Measurements from ENCODE around the gene RHBDL1.
A peak's percentile ranks its signal among the peaks of the same experiment; 100 is the strongest.

RHBDL1 gene

DNA sequence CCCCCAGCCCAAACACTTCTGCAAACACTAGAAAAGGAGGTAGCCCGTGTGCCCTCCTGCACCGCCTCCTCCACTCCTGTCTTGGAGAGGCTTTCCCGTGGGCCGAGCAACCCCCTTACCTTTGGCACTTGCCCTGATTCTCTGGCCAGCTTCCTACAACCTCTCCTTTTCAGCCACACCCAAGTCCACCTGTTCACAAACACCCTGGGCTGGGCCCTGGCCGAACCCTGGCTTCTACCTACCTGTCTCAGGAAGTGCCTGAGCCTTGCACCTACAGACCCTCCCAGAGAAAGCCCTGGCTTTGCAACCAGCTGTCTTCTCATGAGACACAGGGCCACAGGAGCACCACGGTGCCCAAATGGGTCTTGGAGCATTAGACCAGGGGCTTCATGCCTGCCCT lies 43.5 kb downstream of the RHBDL1 start:
- no peak for DNase-seq (ENCODE audit: low read depth in 2 of 2)

DNA sequence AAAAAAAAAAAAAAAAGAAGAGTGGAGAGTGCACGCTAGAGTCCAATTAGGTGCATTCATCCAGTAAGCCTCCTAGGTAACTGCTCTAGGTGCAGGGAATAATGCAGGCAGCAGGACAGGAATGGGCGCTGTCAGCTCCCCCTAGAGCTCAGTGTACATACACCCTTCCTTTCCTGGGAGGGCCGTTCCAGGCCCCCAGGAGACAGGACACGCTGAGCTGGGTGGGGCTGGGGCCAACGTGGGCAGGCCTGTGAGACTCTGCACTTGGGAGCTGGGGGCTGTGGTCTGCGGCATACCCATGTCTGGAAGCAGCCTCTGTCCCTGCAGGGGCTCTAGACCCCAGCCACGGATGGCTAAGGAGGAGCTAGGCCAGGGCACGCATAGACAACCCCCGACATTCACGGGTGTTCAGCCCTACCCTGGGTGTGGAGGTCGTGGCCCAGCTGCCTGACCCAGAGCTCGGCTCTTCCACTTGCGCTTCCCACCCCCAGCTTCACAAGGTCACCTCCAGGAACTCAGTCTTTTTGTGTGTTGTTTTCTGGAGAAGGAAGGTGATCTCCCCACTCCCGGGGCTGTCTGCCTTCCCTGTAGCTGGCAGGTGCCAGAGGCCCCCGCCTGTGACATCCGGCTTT lies 44.5 kb downstream of the RHBDL1 start:
- no peak for DNase-seq (ENCODE audit: low read depth in 2 of 2)

DNA sequence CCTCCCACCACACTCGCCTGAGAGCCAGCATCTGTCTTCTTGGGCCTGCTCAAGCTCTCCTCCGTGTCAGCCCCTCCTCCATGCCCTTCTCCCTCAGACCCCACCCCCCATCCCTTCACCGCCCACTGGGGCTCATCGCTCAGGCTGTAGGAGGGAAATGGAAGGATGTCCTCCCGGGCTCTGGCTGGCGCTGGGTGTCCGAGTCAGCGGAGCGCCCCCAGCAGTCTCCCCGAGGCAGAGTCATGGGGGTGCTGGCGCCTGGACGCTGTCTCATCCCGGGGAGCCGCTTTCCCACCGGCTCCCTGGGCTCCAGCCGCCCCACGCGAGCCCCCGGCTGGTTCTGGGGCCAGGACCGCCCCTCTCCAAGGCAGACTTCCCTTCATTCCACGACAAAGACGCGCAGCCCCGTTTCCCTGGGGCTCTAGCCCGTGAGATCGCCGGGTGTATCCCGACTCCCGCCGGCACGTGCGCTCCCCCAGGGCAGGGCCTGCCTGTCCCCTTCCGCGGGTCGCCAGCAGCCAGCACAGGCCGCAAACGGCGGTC lies 45.0 kb downstream of the RHBDL1 start:
- DNase-seq (ENCODE audit: low read depth in 2 of 2) = peak in 1 of 2 donors; percentile 40

DNA sequence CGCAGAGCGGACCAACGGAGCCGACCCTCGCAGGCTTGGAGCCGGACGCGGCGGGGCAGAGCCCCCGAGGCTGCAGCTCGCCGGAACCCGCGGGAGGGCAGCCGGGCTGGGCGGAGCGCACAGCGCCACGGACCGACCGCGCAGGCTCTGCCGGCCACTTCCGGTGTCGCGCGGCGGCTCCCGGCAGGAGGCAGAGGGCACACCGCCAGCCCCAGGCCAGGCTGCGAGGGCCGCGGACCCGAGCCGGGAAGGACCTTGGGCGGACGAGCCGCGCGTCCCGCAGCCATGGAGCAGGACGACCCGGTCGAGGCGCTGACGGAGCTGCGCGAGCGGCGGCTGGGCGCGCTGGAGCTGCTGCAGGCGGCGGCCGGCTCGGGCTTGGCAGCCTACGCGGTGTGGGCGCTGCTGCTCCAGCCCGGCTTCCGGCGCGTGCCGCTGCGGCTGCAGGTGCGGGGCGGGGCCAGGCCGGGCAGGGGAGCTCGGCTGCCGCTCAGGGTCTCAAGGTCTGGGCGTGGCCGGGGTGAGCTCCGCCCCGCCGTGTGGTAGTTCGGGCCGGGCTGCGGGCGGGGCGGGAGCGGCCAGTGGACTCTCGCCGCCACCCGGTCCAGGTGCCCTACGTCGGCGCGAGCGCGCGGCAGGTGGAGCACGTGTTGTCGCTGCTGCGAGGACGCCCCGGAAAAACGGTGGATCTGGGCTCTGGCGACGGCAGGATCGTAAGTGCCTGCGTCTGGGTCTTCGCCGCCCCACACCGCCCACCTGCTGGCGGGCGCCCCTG lies 45.7 kb downstream of the RHBDL1 start, which contains the start of gene ANTKMT:
Gene ANTKMT, plus strand, starts transcription at position 157 of the 775 bp plus-strand sequence. Its CDS starts 129 bp downstream, at position 286.
- DNase-seq (ENCODE audit: low read depth in 2 of 2) = peak in 1 of 2 donors; percentile 73

DNA sequence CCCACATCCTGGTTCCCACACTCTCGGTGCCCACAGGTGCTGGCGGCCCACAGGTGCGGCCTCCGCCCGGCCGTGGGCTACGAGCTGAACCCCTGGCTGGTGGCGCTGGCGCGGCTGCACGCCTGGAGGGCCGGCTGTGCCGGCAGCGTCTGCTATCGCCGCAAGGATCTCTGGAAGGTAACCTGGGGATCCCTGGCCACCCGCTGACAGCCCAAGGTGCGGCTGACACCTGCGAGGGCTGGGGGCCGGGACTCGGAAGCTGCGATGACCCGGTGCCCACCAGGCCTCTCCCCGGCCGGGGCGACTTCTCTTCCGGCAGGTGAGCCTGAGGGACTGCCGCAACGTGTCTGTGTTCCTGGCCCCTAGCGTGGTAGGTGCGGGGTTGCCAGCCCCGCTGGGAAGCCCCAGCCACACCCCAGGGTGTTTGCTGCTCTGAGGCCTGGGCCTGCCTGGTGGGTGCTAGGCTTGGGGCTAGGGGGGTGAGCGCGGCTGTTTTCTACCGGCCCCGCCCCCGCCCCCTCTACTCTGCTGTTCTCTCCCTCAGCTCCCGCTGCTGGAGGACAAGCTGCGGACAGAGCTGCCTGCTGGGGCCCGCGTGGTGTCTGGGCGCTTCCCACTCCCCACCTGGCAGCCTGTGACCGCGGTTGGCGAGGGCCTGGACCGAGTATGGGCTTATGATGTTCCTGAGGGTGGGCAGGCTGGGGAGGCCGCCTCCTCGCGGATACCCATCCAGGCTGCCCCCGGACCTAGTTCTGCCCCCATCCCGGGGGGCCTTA lies 46.5 kb downstream of the RHBDL1 start:
- DNase-seq (ENCODE audit: low read depth in 2 of 2) = no peak

DNA sequence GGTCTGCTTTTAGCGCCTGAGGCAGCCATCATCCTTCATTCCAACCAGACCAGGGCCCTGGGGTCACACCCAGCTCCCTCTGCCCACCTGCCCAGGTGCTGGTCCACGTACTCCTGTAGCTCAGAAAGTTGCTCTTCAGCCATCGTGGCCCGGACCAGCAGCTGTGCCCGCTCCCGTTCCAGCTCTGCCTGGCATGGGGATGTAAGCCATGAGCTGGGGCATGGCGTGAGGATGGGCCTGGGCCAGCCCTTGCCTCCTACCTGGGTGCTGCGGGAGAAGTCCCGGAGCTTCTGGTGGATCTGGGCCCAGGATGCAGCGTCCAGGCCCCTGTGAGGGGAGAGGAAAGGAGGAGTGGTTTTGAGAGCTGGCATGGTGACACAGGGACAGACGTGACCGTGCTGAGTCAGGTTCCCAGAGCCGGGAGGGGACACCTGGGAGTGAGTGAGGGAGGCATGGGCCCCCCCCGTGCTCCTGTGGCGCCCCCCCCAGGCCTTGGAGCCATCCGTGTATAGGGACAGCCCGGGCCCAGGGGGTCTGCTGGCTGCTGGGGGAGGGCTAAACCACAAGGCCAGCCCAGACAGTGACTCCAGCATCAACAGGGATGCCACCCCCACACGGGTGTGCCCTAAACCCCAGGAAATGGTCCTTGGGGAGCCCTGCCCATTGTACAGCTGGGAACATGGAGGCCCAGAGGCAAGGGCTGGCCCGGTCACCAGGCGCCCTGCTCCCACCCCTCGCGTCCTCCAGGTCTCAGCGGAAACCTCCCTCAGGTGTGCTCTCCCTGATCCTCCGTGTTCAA lies 47.6 kb downstream of the RHBDL1 start:
- DNase-seq (ENCODE audit: low read depth in 2 of 2) = no peak

DNA sequence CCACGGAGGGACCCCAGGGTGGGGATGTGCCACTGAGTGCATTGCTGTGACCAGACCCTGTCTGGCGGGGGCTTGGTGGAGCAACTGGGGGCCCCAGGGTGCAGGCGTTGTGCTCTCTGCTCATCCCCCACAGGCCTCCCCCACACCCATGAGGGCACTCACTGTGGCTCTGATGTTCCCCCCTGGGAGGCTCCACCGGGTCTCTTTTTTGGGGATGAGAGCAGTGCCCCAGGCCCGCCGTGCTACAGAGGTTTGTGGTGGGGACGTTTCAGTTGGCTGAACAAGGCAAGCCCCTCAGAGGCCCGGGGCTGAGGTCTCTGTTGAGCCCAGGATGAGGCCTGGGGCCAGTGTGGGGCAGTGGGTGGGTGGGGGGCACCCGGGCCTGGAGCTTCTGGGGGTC lies 48.2 kb downstream of the RHBDL1 start:
- no peak for DNase-seq (ENCODE audit: low read depth in 2 of 2)

DNA sequence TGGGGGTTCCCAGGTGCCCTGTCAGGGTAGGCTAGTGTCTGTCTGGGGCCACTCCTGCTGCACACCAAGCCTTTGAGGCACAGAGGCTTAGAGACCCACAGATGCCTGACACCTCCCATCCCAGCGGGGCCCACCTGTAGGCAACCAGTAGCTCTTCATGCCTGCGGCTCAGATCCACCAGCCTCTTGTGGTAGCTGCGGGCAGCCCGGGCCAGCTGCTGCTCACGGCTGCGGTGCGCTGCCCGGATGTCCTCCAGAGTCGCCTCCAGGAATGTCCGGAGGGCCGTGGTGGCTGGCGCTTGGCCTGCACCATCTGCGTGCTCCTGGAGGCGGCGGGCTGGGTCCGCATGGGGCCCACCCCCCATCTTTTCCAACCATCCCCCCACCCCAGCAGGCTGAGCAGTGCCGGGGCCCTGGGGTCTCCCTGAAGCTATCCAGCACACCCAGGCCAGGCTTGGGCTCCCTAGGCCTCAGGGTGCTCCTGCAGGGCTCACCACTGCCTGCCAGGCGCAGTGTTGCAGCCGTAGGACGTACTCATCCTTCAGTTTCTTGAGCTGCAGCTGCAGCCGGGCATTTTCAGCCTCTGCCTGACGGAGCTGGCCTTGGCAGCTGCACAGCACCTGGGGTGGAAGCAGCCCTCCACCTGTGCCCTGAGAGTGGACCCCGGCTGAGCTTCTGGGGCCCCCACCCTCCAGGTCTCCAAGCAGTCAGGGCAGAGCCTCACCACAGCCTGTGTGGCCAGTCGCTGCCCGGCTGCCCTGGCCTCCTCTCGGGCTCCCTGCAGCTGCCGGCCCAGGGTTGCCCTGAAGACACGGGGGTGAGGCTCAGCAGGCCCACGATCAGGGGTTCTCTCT lies 48.9 kb downstream of the RHBDL1 start:
- no peak for DNase-seq (ENCODE audit: low read depth in 2 of 2)

DNA sequence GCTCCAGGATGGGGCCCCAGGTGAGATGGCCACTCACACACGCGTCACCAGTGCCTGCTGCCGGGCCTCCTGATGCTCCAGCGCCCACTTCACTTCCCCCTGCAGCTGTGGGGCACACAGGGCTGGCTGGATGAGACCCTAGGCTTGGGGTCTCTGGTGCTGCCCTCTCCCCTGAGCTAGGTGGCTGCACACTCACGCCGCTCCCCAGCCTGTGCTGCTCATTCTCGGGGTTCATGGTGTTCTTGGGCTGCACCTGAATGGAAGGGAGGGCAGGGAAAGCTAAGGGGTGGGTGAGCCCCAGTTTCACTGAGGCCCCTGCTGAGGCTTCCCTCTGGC lies 49.5 kb downstream of the RHBDL1 start:
- no peak for DNase-seq (ENCODE audit: low read depth in 2 of 2)

DNA sequence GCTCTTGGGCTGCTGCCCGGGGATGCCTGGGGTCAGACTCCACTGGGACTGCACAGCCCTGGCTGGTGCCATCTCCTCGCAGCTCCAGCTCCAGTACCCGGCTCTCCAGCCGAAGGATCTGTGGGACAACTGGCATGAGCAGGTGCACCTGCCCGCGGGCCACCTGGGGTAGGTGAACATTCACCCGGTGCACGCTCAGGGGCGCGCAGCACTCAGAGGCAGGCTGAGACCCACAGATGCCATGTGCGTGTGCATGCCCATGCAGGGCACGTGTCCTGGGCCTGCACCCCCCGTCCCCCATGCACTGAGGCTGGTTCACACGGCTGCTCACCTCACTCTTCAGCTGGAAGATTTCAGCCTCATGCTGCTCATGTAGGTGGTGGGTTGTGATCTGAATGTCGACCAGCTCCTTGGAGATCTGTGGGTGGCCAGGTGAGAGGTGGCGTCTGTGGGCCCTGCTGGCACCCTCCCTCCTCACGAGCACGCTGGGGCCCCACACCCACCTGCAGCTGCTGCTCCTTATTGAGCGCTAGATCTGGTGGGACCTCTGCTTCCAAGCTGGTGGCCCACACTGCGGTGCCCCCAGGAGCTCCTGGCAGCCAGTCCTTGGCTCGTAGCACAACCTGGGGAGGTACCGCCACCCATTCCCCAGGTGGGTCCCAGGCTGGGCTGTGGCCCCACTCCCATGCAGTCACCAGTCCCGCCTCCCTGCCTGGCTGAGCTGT lies 50.2 kb downstream of the RHBDL1 start:
- DNase-seq (ENCODE audit: low read depth in 2 of 2) = no peak

DNA sequence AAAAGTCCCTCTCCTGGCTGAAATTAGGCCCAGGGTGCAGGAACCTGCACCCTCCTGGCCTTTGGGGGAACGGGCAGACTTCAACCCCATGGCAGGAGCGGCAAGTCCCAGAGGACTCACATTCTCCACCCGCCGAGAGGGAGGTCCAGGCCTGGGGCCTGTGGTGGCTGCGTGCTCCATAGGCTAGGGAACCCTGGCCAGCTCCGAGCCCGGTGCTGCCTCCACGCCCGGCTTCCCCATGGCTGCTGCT lies 50.6 kb downstream of the RHBDL1 start:
- no peak for DNase-seq (ENCODE audit: low read depth in 2 of 2)

DNA sequence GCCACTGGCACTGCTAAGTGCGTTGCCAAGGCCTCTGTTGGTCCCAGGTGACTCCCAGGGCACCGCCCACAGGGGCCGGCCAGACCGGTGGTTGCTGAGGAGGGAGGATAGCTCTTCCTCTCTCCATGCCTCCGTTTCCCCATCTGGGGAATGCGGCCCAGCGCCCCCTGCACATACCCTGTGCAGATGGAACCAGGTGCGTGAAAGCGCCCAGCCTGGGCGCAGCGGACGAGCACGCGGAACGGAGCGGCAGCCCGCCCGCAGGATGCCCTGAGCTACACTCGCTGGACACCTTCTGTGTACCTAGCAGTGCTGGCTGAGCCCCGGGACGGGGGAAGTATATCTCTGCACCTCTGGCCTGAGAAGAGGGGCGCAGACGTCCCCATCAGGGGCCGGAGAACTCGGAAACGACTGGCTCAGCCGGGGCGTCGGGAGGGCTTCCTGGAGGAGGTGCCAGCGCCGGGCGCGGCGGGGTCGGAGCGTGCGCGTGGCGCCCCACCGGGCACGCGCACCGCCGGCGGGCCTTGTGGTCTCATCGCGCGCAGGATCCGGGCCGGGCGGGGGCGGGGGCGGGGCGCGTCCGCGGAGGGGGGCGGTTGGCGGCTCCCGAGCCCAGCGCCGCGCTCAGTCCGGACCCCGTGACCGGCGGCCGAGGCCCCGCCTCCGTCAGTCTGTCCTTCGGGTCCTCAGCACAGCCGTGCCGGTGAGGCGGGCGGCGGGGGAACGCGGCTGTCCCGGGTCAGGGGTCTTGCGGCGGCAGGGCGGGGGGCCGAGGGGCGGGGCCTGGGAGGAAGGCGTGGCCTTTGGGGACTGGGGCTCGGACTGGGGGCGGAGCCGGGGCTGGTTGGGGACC lies 51.2 kb downstream of the RHBDL1 start, which contains the start of the genes CCDC78 and HAGHL:
Gene CCDC78, minus strand, starts transcription at position 6 of the 853 bp plus-strand sequence. CDS start 76 bp downstream, outside the sequence.
Gene HAGHL, plus strand, starts transcription at position 669 of the 853 bp plus-strand sequence. CDS start 404 bp downstream, outside the sequence.
- peak; percentile 21 to 65 for DNase-seq (ENCODE audit: low read depth in 2 of 2)

DNA sequence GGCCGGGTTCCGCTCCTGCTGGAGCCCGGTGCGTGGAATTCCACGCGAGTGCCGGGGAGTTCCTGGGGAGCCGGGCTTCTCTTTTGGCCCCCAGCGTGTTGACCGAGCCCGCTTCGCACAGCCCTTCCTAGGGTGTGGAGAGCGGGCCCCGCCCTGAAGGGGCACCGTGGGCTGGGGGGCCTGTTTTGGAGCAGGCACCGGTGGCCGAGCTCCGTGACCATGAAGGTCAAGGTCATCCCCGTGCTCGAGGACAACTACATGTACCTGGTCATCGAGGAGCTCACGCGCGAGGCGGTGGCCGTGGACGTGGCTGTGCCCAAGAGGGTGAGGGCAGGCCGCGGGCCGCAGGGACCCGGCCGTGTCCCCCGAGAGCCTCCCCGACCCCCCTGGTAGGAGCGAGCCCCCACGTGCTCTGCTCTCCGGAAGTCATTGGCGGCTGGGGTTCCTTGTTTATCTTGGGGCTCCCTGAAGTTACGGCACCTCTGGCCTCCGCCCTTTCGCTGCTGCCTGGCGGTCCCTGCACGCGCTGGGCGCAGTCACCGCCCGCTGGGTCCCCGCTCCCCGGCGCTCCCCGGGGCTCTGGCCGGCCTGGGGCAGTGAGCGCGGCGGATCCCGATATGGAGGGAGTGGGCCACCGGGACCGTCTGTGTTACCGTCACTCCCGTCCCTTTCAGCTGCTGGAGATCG lies 52.0 kb downstream of the RHBDL1 start:
- no peak for DNase-seq (ENCODE audit: low read depth in 2 of 2)

Measured in stimulated activated CD8-positive, alpha-beta memory T cell treated with anti-CD3 and anti-CD28 coated beads, Interleukin-7, amount 100 ng/mL, for 4 hours (primary cell).